IMR-90 (cell line): ENCODE measurements around the gene TESK2. TPM values are rescaled to one million over a fixed set of nuclear protein-coding genes. Genes with fewer than 3 reads are reported as not detected.

ENCODE experiments used
- ATAC-seq: fragments of 200-7000 bp; cut with Tn5 transposase; 2 replicates; pipeline ENCODE4 v1.9.1; 2020; ENCODE audit warnings: low read depth, mild to moderate bottlenecking, moderate library complexity
- BruUV-seq: library from RNA; stranded (reverse); fragments of 400-500 nt; replicated peaks from 2 replicates; lab custom pipeline; 2021; lab: Mats Ljungman, UMichigan
- CTCF ChIA-PET: fragments of 300-600 bp; formaldehyde crosslinking; extraction: SDS; loops from one replicate; lab custom pipeline; 2021; ENCODE audit warnings: antibody characterized with exemption; lab: Yijun Ruan, JAX
- POLR2A ChIA-PET: fragments of 300-600 bp; sonication (Branson Sonifier 250); formaldehyde crosslinking; loops from one replicate; lab custom pipeline; 2022; ENCODE audit warnings: antibody characterized with exemption; ENCODE audit not compliant: unreplicated experiment; lab: Charles Lee
- DNase-seq: peaks from one replicate; pipeline ENCODE4 v3.0.0; 2013
- H2AFZ ChIP-seq: replicated peaks from 2 replicates; pipeline ENCODE3; 2013; ENCODE audit warnings: low read length, mild to moderate bottlenecking; ENCODE audit not compliant: poor library complexity
- H2AK5ac ChIP-seq: 2 replicates; pipeline ENCODE4 v1.6.1; 2013; ENCODE audit warnings: low read depth, low read length, inconsistent platforms
- H2AK9ac ChIP-seq: replicated peaks from 2 replicates; pipeline ENCODE3; 2013; ENCODE audit warnings: mild to moderate bottlenecking, low read depth, low read length, moderate library complexity; ENCODE audit not compliant: poor library complexity
- H2BK120ac ChIP-seq: 2 replicates; pipeline ENCODE4 v1.6.1; 2013; ENCODE audit warnings: low read depth, low read length, inconsistent platforms
- H2BK15ac ChIP-seq: 3 replicates; pipeline ENCODE4 v1.6.1; 2013; ENCODE audit warnings: low read depth, low read length, inconsistent platforms
- H2BK20ac ChIP-seq: 2 replicates; pipeline ENCODE4 v1.6.1; 2013; ENCODE audit warnings: low read depth, mild to moderate bottlenecking, inconsistent platforms, low read length, moderate library complexity
- H2BK5ac ChIP-seq: 2 replicates; pipeline ENCODE4 v1.6.1; 2013; ENCODE audit warnings: mild to moderate bottlenecking, low read depth, low read length, inconsistent platforms; ENCODE audit not compliant: poor library complexity, severe bottlenecking
- H3K14ac ChIP-seq: replicated peaks from 2 replicates; pipeline ENCODE4 v1.6.1; 2013; ENCODE audit warnings: low read depth, low read length, inconsistent platforms
- H3K18ac ChIP-seq: 2 replicates; pipeline ENCODE4 v1.6.1; 2013; ENCODE audit warnings: low read depth, low read length, control low read depth
- H3K23ac ChIP-seq: 2 replicates; pipeline ENCODE4 v1.6.1; 2013; ENCODE audit warnings: low read depth, low read length, inconsistent platforms
- H3K27ac ChIP-seq: 2 replicates; pipeline ENCODE4 v1.5.1; 2013; ENCODE audit warnings: mild to moderate bottlenecking, control low read depth, low read length; ENCODE audit not compliant: insufficient read depth
- H3K27me3 ChIP-seq: 2 replicates; pipeline ENCODE4 v1.6.1; 2013; ENCODE audit warnings: low read length; ENCODE audit not compliant: control insufficient read depth, insufficient read depth
- H3K36me3 ChIP-seq: 2 replicates; pipeline ENCODE4 v1.6.1; 2013; ENCODE audit warnings: low read length, mixed read lengths; ENCODE audit not compliant: control insufficient read depth, insufficient read depth
- H3K4ac ChIP-seq: 2 replicates; pipeline ENCODE4 v1.6.1; 2013; ENCODE audit warnings: low read depth, low read length, inconsistent platforms
- H3K4me1 ChIP-seq: 2 replicates; pipeline ENCODE4 v1.6.1; 2013; ENCODE audit warnings: low read length, mixed read lengths; ENCODE audit not compliant: control insufficient read depth, insufficient read depth
- H3K4me2 ChIP-seq: 2 replicates; pipeline ENCODE4 v1.6.1; 2013; ENCODE audit warnings: low read depth, mild to moderate bottlenecking, control low read depth, low read length, moderate library complexity
- H3K4me3 ChIP-seq: 2 replicates; pipeline ENCODE4 v1.5.1; 2013; ENCODE audit warnings: low read depth, mild to moderate bottlenecking, control low read depth, low read length, moderate library complexity; ENCODE audit not compliant: insufficient read depth
- H3K56ac ChIP-seq: 2 replicates; pipeline ENCODE4 v1.6.1; 2013; ENCODE audit warnings: low read length, inconsistent platforms; ENCODE audit not compliant: insufficient read depth; ENCODE audit errors: extremely low read depth
- H3K79me1 ChIP-seq, 2 experiments: 2 replicates each; pipeline ENCODE4 v1.6.1; 2013; ENCODE audit warnings: low read length in 2 of 2, inconsistent platforms in 1 of 2, low read depth in 1 of 2
- H3K9ac ChIP-seq: 2 replicates; pipeline ENCODE4 v1.6.1; 2013; ENCODE audit warnings: low read depth, low read length, control low read depth
- H3K9me1 ChIP-seq: 2 replicates; pipeline ENCODE4 v1.6.1; 2013; ENCODE audit warnings: low read length, inconsistent platforms; ENCODE audit not compliant: insufficient read depth
- H3K9me3 ChIP-seq: 2 replicates; pipeline ENCODE4 v1.6.1; 2013; ENCODE audit warnings: low read length; ENCODE audit not compliant: control insufficient read depth, insufficient read depth
- H4K20me1 ChIP-seq: 2 replicates; pipeline ENCODE4 v1.6.1; 2013; ENCODE audit warnings: low read length, inconsistent platforms; ENCODE audit not compliant: insufficient read depth
- H4K5ac ChIP-seq: 2 replicates; pipeline ENCODE4 v1.6.1; 2013; ENCODE audit warnings: mild to moderate bottlenecking, low read depth, low read length, control low read depth
- H4K8ac ChIP-seq, 2 experiments: 2 replicates each; pipeline ENCODE4 v1.6.1; 2013; ENCODE audit warnings: low read depth in 2 of 2, low read length in 2 of 2, control low read depth in 1 of 2, inconsistent platforms in 1 of 2
- H4K91ac ChIP-seq: 2 replicates; pipeline ENCODE4 v1.6.1; 2013; ENCODE audit warnings: low read depth, low read length, inconsistent platforms; ENCODE audit not compliant: insufficient read depth
- CTCF ChIP-seq: conservative IDR thresholded peaks from 2 replicates; pipeline ENCODE4 v1.5.1; 2012; ENCODE audit warnings: mild to moderate bottlenecking, low read depth, low read length, improper control_type of control experiment
- ELK1 ChIP-seq: fragments of 150-350 bp; IDR thresholded peaks from 2 replicates; pipeline ENCODE4 v1.6.1; 2016; ENCODE audit warnings: low read depth, mild to moderate bottlenecking, low read length, moderate library complexity, borderline replicate concordance
- MAZ ChIP-seq: IDR thresholded peaks from 2 replicates; pipeline ENCODE4 v1.6.1; 2012; ENCODE audit warnings: low read depth, mild to moderate bottlenecking, low read length, improper control_type of control experiment, moderate library complexity, borderline replicate concordance
- MXI1 ChIP-seq: IDR thresholded peaks from 2 replicates; pipeline ENCODE4 v1.6.1; 2012; ENCODE audit warnings: low read depth, mild to moderate bottlenecking, low read length, moderate library complexity, borderline replicate concordance
- NFE2L2 ChIP-seq: fragments of 150-350 bp; IDR thresholded peaks from 2 replicates; pipeline ENCODE4 v1.6.1; 2016; ENCODE audit warnings: low read depth, mild to moderate bottlenecking, low read length
- whole genome bisulfite sequencing, 2 experiments: methylation state at CpG; one replicate each; pipeline versions ENCODE4 v1.1.5 to v1.1.7; 2013; ENCODE audit warnings: missing lambda C conversion rate in 2 of 2; ENCODE audit not compliant: insufficient read length in 1 of 2; ENCODE audit errors: extremely low coverage in 2 of 2; 5-methylcytosine and 5-hydroxymethylcytosine counted together
- dilution Hi-C: fragments of 300-500 bp; cut with HindIII; formaldehyde crosslinking; loops from one replicate; pipeline ENCODE4 v1.14.3; 2018; ENCODE audit warnings: low sequenced_read_pairs; ENCODE audit not compliant: unreplicated experiment
- in situ Hi-C: fragments of 300-500 bp; cut with MboI; formaldehyde crosslinking; loops from 3 replicates; pipeline ENCODE4 v1.14.3; 2019; ENCODE audit warnings: low sequenced_read_pairs, inconsistent platforms, mixed read lengths
- intact Hi-C: fragments of 100-400 bp; cut with micrococcal nuclease; formaldehyde crosslinking; loops from 2 replicates; pipeline ENCODE4 v1.10.0; 2022
- polyA plus RNA-seq, 3 experiments: library from polyadenylated mRNA; depleted of rRNA; stranded (reverse); fragments of >200 nt; gene quantifications; 2 replicates each; pipeline ENCODE4 v1.2.3, GENCODE V29; 2012; ENCODE audit warnings: low replicate concordance in 1 of 3
- total RNA-seq: library from RNA; depleted of rRNA; stranded (reverse); fragments of >200 nt; gene quantifications from 2 replicates; pipeline ENCODE4 v1.2.3, GENCODE V29; 2012; rRNA removed

Gene TESK2
- total and polyA plus RNA-seq, 2 of the 4 experiments (the other 2 are of a cell fraction) = 0.90 to 1.3 TPM

DNA sequence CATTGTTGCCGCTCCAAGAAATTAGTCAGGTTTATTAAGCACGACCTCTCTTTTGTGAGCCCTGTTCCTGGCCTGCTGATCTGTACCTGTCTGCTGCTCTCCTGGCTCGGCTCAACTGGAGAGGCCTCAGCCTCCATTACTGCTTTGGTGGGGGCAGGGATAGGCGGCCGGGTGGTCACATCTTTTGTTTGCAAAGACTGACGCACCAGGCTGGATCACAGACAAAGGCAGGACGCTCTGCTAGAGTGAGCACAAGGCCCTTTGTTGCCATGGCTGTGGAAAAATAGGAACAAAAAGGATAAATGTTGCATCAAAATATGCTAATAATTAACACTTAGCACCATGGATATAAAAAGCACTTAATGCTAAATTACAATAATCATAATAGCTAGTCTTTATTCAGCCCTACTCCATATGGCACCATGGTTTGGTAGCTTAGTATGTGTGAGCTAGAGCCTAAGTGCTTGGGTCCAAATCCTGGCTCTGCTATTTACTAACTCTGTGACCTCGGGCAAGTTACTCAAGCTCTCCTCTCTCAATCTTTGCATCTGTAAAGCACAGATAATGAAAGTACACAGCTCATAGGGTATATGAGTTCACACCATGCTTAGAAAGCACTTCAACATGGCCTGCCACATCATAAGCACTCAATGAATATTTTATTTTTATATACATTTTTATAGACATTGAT is 193.2 kb downstream of the TESK2 start:
- H2BK20ac ChIP-seq = no peak overlapping the region
- no peaks in the 10 kb centered on the region for H3K79me1 ChIP-seq
- no peak overlapping the region for H4K8ac ChIP-seq
- DNase-seq (no peak), ATAC-seq (no peak)
- H3K4me2 ChIP-seq = no peak overlapping the region
- 81% methylated on average over 2 of the region's 8 CpGs; no CpG with 5 or more reads in 1 of the 2 experiments for WGBS, 2 experiments
- no peak overlapping the region for H3K23ac ChIP-seq
- ChIA-PET CTCF (interaction anchor here (1.5 to 7.2 kb wide), 3 partner anchors 279 to 284 kb away, joined by 7 to 53 read pairs (median 9); no protein-coding TSS in a partner anchor), POLR2A (interaction anchor here (1.2 kb wide), 1 partner anchor 279 kb away, joined by 4 read pairs; no protein-coding TSS in a partner anchor)
- H2BK5ac ChIP-seq = no peak overlapping the region
- no peak overlapping the region for H3K9ac ChIP-seq
- dilution Hi-C loops (no loop called here), intact Hi-C loops (no loop called here), in situ Hi-C loops (no loop called here)
- TF ChIP-seq MXI1 (no peak), MAZ (no peak), ELK1 (no peak), NFE2L2 (no peak), CTCF (no peak)
- no peak overlapping the region for H4K91ac ChIP-seq
- no peak overlapping the region for H2AK5ac ChIP-seq
- no peaks in the 10 kb centered on the region for H3K9me3 ChIP-seq
- H3K18ac ChIP-seq = no peak overlapping the region
- no TSS peak for BruUV-seq
- H2AFZ ChIP-seq = no peak overlapping the region
- no peak overlapping the region for H2BK15ac ChIP-seq
- no peak overlapping the region for H3K56ac ChIP-seq
- H4K20me1 ChIP-seq = no peaks in the 10 kb centered on the region
- H3K4me3 ChIP-seq = no peak overlapping the region
- no peak overlapping the region for H4K5ac ChIP-seq
- no peaks in the 10 kb centered on the region for H3K36me3 ChIP-seq
- H2BK120ac ChIP-seq = no peak overlapping the region
- no peak overlapping the region for H3K14ac ChIP-seq
- no peak overlapping the region for H3K4ac ChIP-seq
- no peaks in the 10 kb centered on the region for H3K4me1 ChIP-seq
- H3K27ac ChIP-seq = no peak overlapping the region
- H3K27me3 ChIP-seq = no peaks in the 10 kb centered on the region
- H2AK9ac ChIP-seq = no peak overlapping the region
- H3K9me1 ChIP-seq = peaks cover 3% of the 10 kb centered on the region; the same call in 1 of the 2 replicates

Other genes with a start within 250 kb of the TESK2 start
- 0.54 and 0.56 TPM in 2 replicates for gene HPDL, start 164.3 kb downstream of the TESK2 start, total RNA-seq
- gene HPDL, start 164.3 kb downstream of the TESK2 start, polyA plus RNA-seq (2012; rRNA removed) = 1.1 and 1.5 TPM in 2 replicates
- 18.6 and 18.9 TPM in 2 replicates for gene TOE1, start 151.0 kb downstream of the TESK2 start, total RNA-seq
- 15.5 and 16.8 TPM in 2 replicates for gene TOE1, start 151.0 kb downstream of the TESK2 start, polyA plus RNA-seq (2012; rRNA removed)
- 8.9 and 9.1 TPM in 2 replicates for gene MUTYH, start 150.7 kb downstream of the TESK2 start, total RNA-seq
- 14.3 and 14.6 TPM in 2 replicates for gene MUTYH, start 150.7 kb downstream of the TESK2 start, polyA plus RNA-seq (2012; rRNA removed)
- 0.28 and 0.54 TPM in 2 replicates for gene CCDC163, start 8.9 kb upstream of the TESK2 start, total RNA-seq
- gene CCDC163, start 8.9 kb upstream of the TESK2 start, polyA plus RNA-seq (2012; rRNA removed) = 0.89 and 1.0 TPM in 2 replicates
- 5.2 and 6.4 TPM in 2 replicates for gene MMACHC, start 9.1 kb upstream of the TESK2 start, total RNA-seq
- 2.8 and 4.1 TPM in 2 replicates for gene MMACHC, start 9.1 kb upstream of the TESK2 start, polyA plus RNA-seq (2012; rRNA removed)
- gene PRDX1, start 30.7 kb upstream of the TESK2 start, total RNA-seq = 875 and 883 TPM in 2 replicates
- gene PRDX1, start 30.7 kb upstream of the TESK2 start, polyA plus RNA-seq (2012; rRNA removed) = 530 and 612 TPM in 2 replicates
- 122 and 151 TPM in 2 replicates for gene AKR1A1, start 59.7 kb upstream of the TESK2 start, total RNA-seq
- gene AKR1A1, start 59.7 kb upstream of the TESK2 start, polyA plus RNA-seq (2012; rRNA removed) = 141 and 144 TPM in 2 replicates
- 56.6 and 85.0 TPM in 2 replicates for gene NASP, start 92.9 kb upstream of the TESK2 start, total RNA-seq
- 98.2 and 124 TPM in 2 replicates for gene NASP, start 92.9 kb upstream of the TESK2 start, polyA plus RNA-seq (2012; rRNA removed)
- gene CCDC17, start 132.9 kb upstream of the TESK2 start, total RNA-seq = 0.18 and 0.56 TPM in 2 replicates
- 0.26 and 0.30 TPM in 2 replicates for gene CCDC17, start 132.9 kb upstream of the TESK2 start, polyA plus RNA-seq (2012; rRNA removed)
- gene GPBP1L1, start 195.4 kb upstream of the TESK2 start, total RNA-seq = 57.4 and 83.6 TPM in 2 replicates
- gene GPBP1L1, start 195.4 kb upstream of the TESK2 start, polyA plus RNA-seq (2012; rRNA removed) = 24.0 and 31.5 TPM in 2 replicates
- 14.2 and 19.9 TPM in 2 replicates for gene TMEM69, start 197.0 kb upstream of the TESK2 start, total RNA-seq
- gene TMEM69, start 197.0 kb upstream of the TESK2 start, polyA plus RNA-seq (2012; rRNA removed) = 31.8 and 33.6 TPM in 2 replicates